Activated naive CD8-positive, alpha-beta T cell treated with anti-CD3 and anti-CD28 coated beads for 36 hours (primary cell): Measurements from ENCODE around the gene CDK7. TPM values are rescaled to one million over a fixed set of nuclear protein-coding genes. Genes with fewer than 3 reads are reported as not detected.

ENCODE experiments used
- DNase-seq: peaks from one replicate; pipeline ENCODE4 v3.0.0; 2021
- H3K27ac Mint-ChIP-seq: one replicate; pipeline ENCODE4 v1.8.0; 2022; ENCODE audit warnings: mild to moderate bottlenecking, moderate library complexity, mixed read lengths
- H3K27me3 Mint-ChIP-seq: one replicate; pipeline ENCODE4 v1.8.0; 2022; ENCODE audit warnings: mild to moderate bottlenecking, mixed read lengths
- H3K36me3 Mint-ChIP-seq: one replicate; pipeline ENCODE4 v1.8.0; 2021; ENCODE audit warnings: mild to moderate bottlenecking, mixed read lengths
- H3K4me1 Mint-ChIP-seq: one replicate; pipeline ENCODE4 v1.8.0; 2021; ENCODE audit warnings: mixed read lengths
- H3K4me3 Mint-ChIP-seq: one replicate; pipeline ENCODE4 v1.8.0; 2022; ENCODE audit warnings: mild to moderate bottlenecking, moderate library complexity, mixed read lengths
- H3K9me3 Mint-ChIP-seq: one replicate; pipeline ENCODE4 v1.8.0; 2022; ENCODE audit warnings: mixed read lengths
- total RNA-seq, 2 experiments: library from RNA; stranded (reverse); gene quantifications; one replicate each; pipeline ENCODE4 v1.2.3, GENCODE V29; 2021

The CDK7 gene
- total RNA-seq, 2 experiments from 2014 or later: 42.5 to 45.7 TPM

DNA sequence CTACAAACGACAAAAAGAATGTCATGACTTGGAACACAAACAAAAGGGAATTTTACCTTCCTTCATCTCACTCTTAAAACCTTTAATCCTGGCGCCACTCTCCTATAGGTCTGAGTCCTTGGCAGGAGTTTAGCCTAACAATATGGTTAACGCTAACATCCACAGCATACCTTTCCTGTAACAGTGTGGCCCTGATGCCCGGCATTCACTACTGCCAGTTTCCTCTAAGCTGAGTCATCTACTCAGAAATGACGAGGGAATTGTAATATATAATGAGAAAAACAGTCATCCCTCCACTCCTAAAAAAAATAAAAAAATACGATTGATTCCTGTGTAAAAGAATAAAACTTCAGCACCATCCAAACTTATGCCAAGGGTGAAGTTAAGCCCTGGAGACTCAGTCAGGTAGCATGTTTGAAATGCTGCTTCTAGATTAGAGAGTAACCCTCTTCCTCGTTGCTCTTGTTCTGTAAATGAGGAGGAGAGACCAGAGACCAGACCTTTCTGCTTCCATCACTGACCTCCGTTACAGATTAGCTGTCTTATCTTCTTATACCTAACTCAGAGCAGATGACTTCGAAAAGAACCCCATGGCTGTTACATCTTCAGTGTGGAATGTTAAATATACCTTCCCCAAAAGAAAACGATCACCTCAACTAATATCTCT lies 60.5 kb downstream of the CDK7 start:
- H3K27me3 Mint-ChIP-seq: no peaks in the 10 kb centered on the region

GRCh38 chr5:69299625-69300024 lies 64.9 kb downstream of the CDK7 start:
- DNase-seq: no peak
- no peaks in the 10 kb centered on the region for H3K27me3 Mint-ChIP-seq
- H3K9me3 Mint-ChIP-seq: no peaks in the 10 kb centered on the region
- H3K4me1 Mint-ChIP-seq: no peaks in the 10 kb centered on the region
- H3K4me3 Mint-ChIP-seq: no peak overlapping the region
- peaks cover 6% of the 10 kb centered on the region for H3K36me3 Mint-ChIP-seq
- no peak overlapping the region for H3K27ac Mint-ChIP-seq

More for the DNA sequence above, 60.5 kb downstream of the CDK7 start:
- H3K4me1 Mint-ChIP-seq: no peaks in the 10 kb centered on the region
- DNase-seq: no peak
- no peak overlapping the region for H3K4me3 Mint-ChIP-seq
- no peaks in the 10 kb centered on the region for H3K9me3 Mint-ChIP-seq
- no peak overlapping the region for H3K27ac Mint-ChIP-seq
- H3K36me3 Mint-ChIP-seq: peaks cover 7% of the 10 kb centered on the region

- H3K4me3 Mint-ChIP-seq: no peak overlapping the region
- no peaks in the 10 kb centered on the region for H3K4me1 Mint-ChIP-seq
- peaks cover 9% of the 10 kb centered on the region for H3K36me3 Mint-ChIP-seq
- no peaks in the 10 kb centered on the region for H3K9me3 Mint-ChIP-seq
- no peaks in the 10 kb centered on the region for H3K27me3 Mint-ChIP-seq
- no peak for DNase-seq
- H3K27ac Mint-ChIP-seq: no peak overlapping the region
These were observed 66.0 kb downstream of the CDK7 start for GRCh38 chr5:69300537-69301203.

- Mint-ChIP-seq H3K4me1 (peaks cover 2% of the 10 kb centered on the region), H3K36me3 (peaks cover 35% of the 10 kb centered on the region), H3K27me3 (no peaks in the 10 kb centered on the region), H3K4me3 (no peak overlapping the region), H3K27ac (no peak overlapping the region), H3K9me3 (peaks cover 1% of the 10 kb centered on the region)
- DNase-seq: no peak
These were observed 70.8 kb downstream of the CDK7 start for GRCh38 chr5:69305512-69305911.

GRCh38 chr5:69308046-69308553 lies 73.4 kb downstream of the CDK7 start:
- H3K27ac Mint-ChIP-seq: no peak overlapping the region
- peaks cover 1% of the 10 kb centered on the region for H3K9me3 Mint-ChIP-seq
- no peaks in the 10 kb centered on the region for H3K27me3 Mint-ChIP-seq
- peaks cover 2% of the 10 kb centered on the region for H3K4me1 Mint-ChIP-seq
- no peak for DNase-seq
- H3K4me3 Mint-ChIP-seq: no peak overlapping the region
- peaks cover 45% of the 10 kb centered on the region for H3K36me3 Mint-ChIP-seq

DNA sequence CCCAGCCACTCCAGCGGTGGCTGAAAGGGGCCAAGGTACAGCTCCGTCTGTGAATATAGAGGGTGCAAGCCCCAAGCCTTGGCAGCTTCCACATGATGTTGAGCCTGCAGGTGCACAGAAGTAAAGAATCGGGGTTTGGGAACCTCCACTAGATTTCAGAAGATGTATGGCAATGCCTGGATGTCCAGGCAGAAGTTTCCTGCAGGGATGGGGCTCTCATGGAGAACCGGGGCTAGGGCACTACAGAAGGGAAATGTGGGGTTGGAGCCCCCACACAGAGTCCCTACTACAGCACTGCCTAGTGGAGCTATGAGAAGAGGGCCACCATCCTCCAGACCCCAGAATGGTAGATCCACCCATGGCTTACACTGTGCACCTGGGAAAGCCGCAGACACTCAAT lies 74.7 kb downstream of the CDK7 start:
- Mint-ChIP-seq H3K4me1 (peaks cover 2% of the 10 kb centered on the region), H3K9me3 (peaks cover 1% of the 10 kb centered on the region), H3K27me3 (no peaks in the 10 kb centered on the region), H3K36me3 (peaks cover 48% of the 10 kb centered on the region), H3K27ac (no peak overlapping the region), H3K4me3 (no peak overlapping the region)
- DNase-seq: no peak

DNA sequence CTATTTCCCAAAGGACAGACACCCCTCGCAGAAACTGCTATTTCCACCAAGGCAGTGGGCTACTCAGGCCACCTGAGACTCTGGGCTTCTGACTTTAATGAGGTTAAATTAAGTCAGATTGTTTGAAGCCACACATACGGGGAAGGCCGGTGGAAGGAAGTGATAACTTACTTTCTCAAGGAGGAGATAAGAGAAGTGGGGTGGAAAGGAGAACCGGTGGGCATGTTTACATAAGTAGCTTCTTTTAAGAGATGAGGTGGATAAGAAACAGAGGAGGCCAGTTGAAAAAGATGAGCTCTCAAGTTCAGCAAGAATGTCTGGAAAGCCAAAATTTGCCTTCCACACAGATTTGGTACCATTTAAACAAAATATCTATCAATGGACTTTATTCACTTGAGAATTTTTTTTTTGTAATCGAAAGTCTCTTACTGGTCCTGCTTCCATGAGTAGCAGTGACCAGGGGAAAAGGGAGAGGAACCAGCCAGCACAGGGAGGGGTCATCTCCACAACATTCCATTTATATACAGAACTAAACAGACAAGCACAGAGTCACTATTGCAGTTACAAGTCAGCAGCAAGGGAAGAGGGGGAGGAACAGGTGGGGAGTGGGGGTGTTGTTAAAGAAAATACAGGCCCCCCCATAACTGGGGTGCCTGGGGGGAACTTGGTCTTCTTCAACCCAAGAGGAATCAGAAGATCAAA lies 77.9 kb downstream of the CDK7 start:
- no peak overlapping the region for H3K4me3 Mint-ChIP-seq
- H3K27me3 Mint-ChIP-seq: no peaks in the 10 kb centered on the region
- H3K27ac Mint-ChIP-seq: no peak overlapping the region
- no peak for DNase-seq
- H3K9me3 Mint-ChIP-seq: peaks cover 1% of the 10 kb centered on the region
- peaks cover 2% of the 10 kb centered on the region for H3K4me1 Mint-ChIP-seq
- H3K36me3 Mint-ChIP-seq: peaks cover 41% of the 10 kb centered on the region

GRCh38 chr5:69313428-69313827 lies 78.7 kb downstream of the CDK7 start:
- peaks cover 36% of the 10 kb centered on the region for H3K36me3 Mint-ChIP-seq
- peak overlapping the region; percentile 38 for H3K27ac Mint-ChIP-seq
- peaks cover 1% of the 10 kb centered on the region for H3K9me3 Mint-ChIP-seq

GRCh38 chr5:69315972-69316371 lies 81.3 kb downstream of the CDK7 start:
- H3K9me3 Mint-ChIP-seq: no peaks in the 10 kb centered on the region
- no peaks in the 10 kb centered on the region for H3K4me1 Mint-ChIP-seq
- DNase-seq: no peak
- peaks cover 24% of the 10 kb centered on the region for H3K36me3 Mint-ChIP-seq
- H3K4me3 Mint-ChIP-seq: no peak overlapping the region
- no peaks in the 10 kb centered on the region for H3K27me3 Mint-ChIP-seq
- no peak overlapping the region for H3K27ac Mint-ChIP-seq

More at GRCh38 chr5:69313428-69313827, 78.7 kb downstream of the CDK7 start:
- DNase-seq: no peak
- no peaks in the 10 kb centered on the region for H3K27me3 Mint-ChIP-seq
- H3K4me3 Mint-ChIP-seq: no peak overlapping the region
- H3K4me1 Mint-ChIP-seq: no peaks in the 10 kb centered on the region

GRCh38 chr5:69317391-69317790 lies 82.7 kb downstream of the CDK7 start:
- no peak overlapping the region for H3K4me3 Mint-ChIP-seq

GRCh38 chr5:69326365-69326764 lies 91.7 kb downstream of the CDK7 start:
- Mint-ChIP-seq H3K4me3 (no peak overlapping the region), H3K9me3 (no peaks in the 10 kb centered on the region), H3K27ac (no peak overlapping the region), H3K4me1 (peaks cover 2% of the 10 kb centered on the region), H3K36me3 (no peaks in the 10 kb centered on the region), H3K27me3 (no peaks in the 10 kb centered on the region)
- DNase-seq: no peak

More at GRCh38 chr5:69317391-69317790, 82.7 kb downstream of the CDK7 start:
- H3K27ac Mint-ChIP-seq: no peak overlapping the region
- no peaks in the 10 kb centered on the region for H3K27me3 Mint-ChIP-seq
- H3K9me3 Mint-ChIP-seq: no peaks in the 10 kb centered on the region
- DNase-seq: no peak
- H3K4me1 Mint-ChIP-seq: no peaks in the 10 kb centered on the region
- H3K36me3 Mint-ChIP-seq: peaks cover 20% of the 10 kb centered on the region

Other genes with a start within 250 kb of the CDK7 start
- 10 to 100 TPM; 50.3 to 58.2 TPM for gene SLC30A5, start 140.9 kb upstream of the CDK7 start, total RNA-seq
- 100 to 1,000 TPM; 196 to 202 TPM for gene CCNB1, start 67.7 kb upstream of the CDK7 start, total RNA-seq
- gene CENPH, start 45.3 kb upstream of the CDK7 start, total RNA-seq: 10 to 100 TPM; 81.1 to 84.9 TPM
- 10 to 100 TPM; 10.8 to 13.3 TPM for gene CCDC125, start 97.9 kb downstream of the CDK7 start, total RNA-seq
- gene AK6, start 134.6 kb downstream of the CDK7 start, total RNA-seq: 100 to 1,000 TPM; 114 to 123 TPM
- 10 to 100 TPM; 94.1 to 99.3 TPM for gene TAF9, start 134.6 kb downstream of the CDK7 start, total RNA-seq
- gene RAD17, start 134.9 kb downstream of the CDK7 start, total RNA-seq: 10 to 100 TPM; 27.7 to 28.8 TPM
- gene MARVELD2, start 180.2 kb downstream of the CDK7 start, total RNA-seq: under 1 TPM; 0.31 to 0.78 TPM